PFSK-1 (cell line): ENCODE data around the gene SUPT3H.

Experiments
- FOXP2 ChIP-seq: optimal IDR thresholded peaks from 2 replicates; pipeline ENCODE3; 2011; ENCODE audit warnings: borderline replicate concordance, control low read depth, inconsistent platforms; ENCODE audit not compliant: insufficient read depth; ENCODE audit errors: extremely low read length, extremely low read depth
- POLR2AphosphoS5 ChIP-seq: IDR thresholded peaks from 2 replicates; pipeline ENCODE4 v1.6.1; 2012; ENCODE audit warnings: low read depth, mild to moderate bottlenecking, control low read depth, low read length, moderate library complexity
- REST ChIP-seq, 2 experiments: IDR thresholded peaks; 2 replicates each; pipeline versions ENCODE4 v1.6.1 to v1.8.0; 2011 to 2012; ENCODE audit warnings: low read depth in 2 of 2, low read length in 2 of 2, control low read depth in 1 of 2, inconsistent platforms in 1 of 2, mild to moderate bottlenecking in 1 of 2, moderate library complexity in 1 of 2; ENCODE audit not compliant: insufficient read depth in 1 of 2
- SIN3A ChIP-seq: IDR thresholded peaks from 2 replicates; pipeline ENCODE4 v1.6.1; 2012; ENCODE audit warnings: mild to moderate bottlenecking, low read length, moderate library complexity, borderline replicate concordance; ENCODE audit not compliant: insufficient read depth
- TAF1 ChIP-seq: IDR thresholded peaks from 2 replicates; pipeline ENCODE4 v1.6.1; 2012; ENCODE audit warnings: low read length, control low read depth, borderline replicate concordance; ENCODE audit not compliant: insufficient read depth

The SUPT3H gene

GRCh38 chr6:45229416-45229815, 148.3 kb downstream of the SUPT3H start:
- no peak for TF ChIP-seq SIN3A
- no peak for TF ChIP-seq POLR2AphosphoS5
- TF ChIP-seq FOXP2: no peak
- TF ChIP-seq TAF1: no peak
- no peak for TF ChIP-seq REST (IDR thresholded peaks at IDR 0.05; ENCODE audit: insufficient read depth in 1 of 2, low read depth in 2 of 2, low read length in 2 of 2)

GRCh38 chr6:45226081-45226480, 151.7 kb downstream of the SUPT3H start:
- TF ChIP-seq REST (IDR thresholded peaks at IDR 0.05; ENCODE audit: insufficient read depth in 1 of 2, low read depth in 2 of 2, low read length in 2 of 2) (no peak), SIN3A (no peak), TAF1 (no peak), POLR2AphosphoS5 (no peak), FOXP2 (no peak)

GRCh38 chr6:45222380-45222779, 155.4 kb downstream of the SUPT3H start:
- TF ChIP-seq POLR2AphosphoS5 (no peak), FOXP2 (no peak), SIN3A (no peak), TAF1 (no peak), REST (IDR thresholded peaks at IDR 0.05; ENCODE audit: insufficient read depth in 1 of 2, low read depth in 2 of 2, low read length in 2 of 2) (no peak)

- TF ChIP-seq TAF1 (no peak), SIN3A (no peak), REST (IDR thresholded peaks at IDR 0.05; ENCODE audit: insufficient read depth in 1 of 2, low read depth in 2 of 2, low read length in 2 of 2) (no peak), POLR2AphosphoS5 (no peak), FOXP2 (no peak)
Measured at GRCh38 chr6:45215759-45216158, 162.0 kb downstream of the SUPT3H start.

- TF ChIP-seq TAF1 (no peak), SIN3A (no peak), POLR2AphosphoS5 (no peak), FOXP2 (no peak), REST (IDR thresholded peaks at IDR 0.05; ENCODE audit: insufficient read depth in 1 of 2, low read depth in 2 of 2, low read length in 2 of 2) (no peak)
Measured at GRCh38 chr6:45212976-45213375, 164.8 kb downstream of the SUPT3H start.
